ENCODE data around the gene NPAS2.

- TF ChIP-seq CTCF (IDR thresholded peaks at IDR 0.05; ENCODE audit: insufficient read depth, low read depth, low read length) (no peak), EZH2 (IDR thresholded peaks at IDR 0.05; ENCODE audit: insufficient read depth, low read length) (no peak)
Observed at GRCh38 chr2:100905132-100905805, 85.3 kb downstream of the NPAS2 start.

Measured in astrocyte (in vitro differentiated cells and primary cell).